Measurements from ENCODE around the gene CCDC185.

- TF ChIP-seq CTCF (conservative IDR thresholded peaks at IDR 0.05 in 1 of 2, IDR thresholded peaks at IDR 0.05 in 1 of 2; ENCODE audit: low read depth in 1 of 2, low read length in 2 of 2) (no peak), EZH2 (IDR thresholded peaks at IDR 0.05; ENCODE audit: low read length, missing control alignments) (no peak)
Observed at GRCh38 chr1:223345720-223346119, 47.5 kb upstream of the CCDC185 start.
